ENCODE measurements around the gene TBC1D21.

DNA sequence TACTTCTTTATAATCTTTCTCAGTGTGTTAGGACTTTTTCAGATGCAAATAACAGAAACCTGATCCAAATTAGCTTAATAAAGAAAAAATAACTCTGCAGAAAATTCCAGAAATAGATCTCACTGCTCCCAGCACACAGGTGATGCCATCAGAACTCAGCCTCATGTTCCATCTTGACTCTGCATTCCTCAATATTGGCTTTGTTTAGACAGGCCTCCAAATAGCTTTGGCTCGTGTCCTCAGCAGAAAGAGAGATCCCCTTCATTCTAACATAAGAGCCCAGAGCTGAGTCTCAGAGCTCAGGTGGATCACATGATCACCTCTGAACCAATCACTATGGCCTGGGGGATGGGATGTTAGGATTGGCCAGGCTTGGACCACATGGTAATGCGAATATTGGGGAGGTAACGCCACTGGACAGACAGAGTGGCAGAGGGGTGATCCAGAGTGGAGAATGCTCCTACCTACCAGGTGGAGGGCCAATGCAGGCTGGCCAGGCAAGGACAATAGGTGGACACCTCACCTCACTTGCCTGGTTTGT lies 46.6 kb upstream of the TBC1D21 start:
- TF ChIP-seq, protein P1, sequence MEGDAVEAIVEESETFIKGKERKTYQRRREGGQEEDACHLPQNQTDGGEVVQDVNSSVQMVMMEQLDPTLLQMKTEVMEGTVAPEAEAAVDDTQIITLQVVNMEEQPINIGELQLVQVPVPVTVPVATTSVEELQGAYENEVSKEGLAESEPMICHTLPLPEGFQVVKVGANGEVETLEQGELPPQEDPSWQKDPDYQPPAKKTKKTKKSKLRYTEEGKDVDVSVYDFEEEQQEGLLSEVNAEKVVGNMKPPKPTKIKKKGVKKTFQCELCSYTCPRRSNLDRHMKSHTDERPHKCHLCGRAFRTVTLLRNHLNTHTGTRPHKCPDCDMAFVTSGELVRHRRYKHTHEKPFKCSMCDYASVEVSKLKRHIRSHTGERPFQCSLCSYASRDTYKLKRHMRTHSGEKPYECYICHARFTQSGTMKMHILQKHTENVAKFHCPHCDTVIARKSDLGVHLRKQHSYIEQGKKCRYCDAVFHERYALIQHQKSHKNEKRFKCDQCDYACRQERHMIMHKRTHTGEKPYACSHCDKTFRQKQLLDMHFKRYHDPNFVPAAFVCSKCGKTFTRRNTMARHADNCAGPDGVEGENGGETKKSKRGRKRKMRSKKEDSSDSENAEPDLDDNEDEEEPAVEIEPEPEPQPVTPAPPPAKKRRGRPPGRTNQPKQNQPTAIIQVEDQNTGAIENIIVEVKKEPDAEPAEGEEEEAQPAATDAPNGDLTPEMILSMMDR (IDR thresholded peaks at IDR 0.05; ENCODE audit: low read depth, low read length, poor library complexity, severe bottlenecking) = no peak
- TF ChIP-seq EZH2phosphoT487 (IDR thresholded peaks at IDR 0.05; ENCODE audit: borderline replicate concordance, low read length) = no peak

All from DOHH2 (cell line).